ENCODE data around the gene PRKX.
"Not testable (repeated sequence)": the region's sequence is repeated elsewhere in the genome, so short reads cannot be mapped to it uniquely, and the experiment has no call there.

DNA sequence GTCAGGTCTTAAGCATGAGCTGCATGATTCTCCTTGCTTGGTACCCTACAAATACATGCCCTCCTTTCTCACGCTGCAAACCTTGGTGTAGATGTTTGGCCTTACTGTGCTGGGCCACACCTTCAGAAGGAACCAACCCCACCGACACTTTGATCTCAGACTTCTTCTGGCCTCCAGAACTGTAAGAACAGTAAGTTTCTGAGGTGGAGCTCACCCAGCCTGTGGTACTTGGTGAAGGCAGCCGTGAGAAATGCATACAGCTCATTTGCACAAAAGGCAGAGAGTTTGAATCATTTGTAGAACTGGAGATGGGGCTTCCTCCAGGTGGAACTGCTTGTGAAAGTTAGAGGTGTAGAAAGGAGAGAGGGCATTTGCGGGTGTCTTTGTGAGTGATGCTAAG, 21.0 kb upstream of the PRKX start:
- TF ChIP-seq, protein P1, sequence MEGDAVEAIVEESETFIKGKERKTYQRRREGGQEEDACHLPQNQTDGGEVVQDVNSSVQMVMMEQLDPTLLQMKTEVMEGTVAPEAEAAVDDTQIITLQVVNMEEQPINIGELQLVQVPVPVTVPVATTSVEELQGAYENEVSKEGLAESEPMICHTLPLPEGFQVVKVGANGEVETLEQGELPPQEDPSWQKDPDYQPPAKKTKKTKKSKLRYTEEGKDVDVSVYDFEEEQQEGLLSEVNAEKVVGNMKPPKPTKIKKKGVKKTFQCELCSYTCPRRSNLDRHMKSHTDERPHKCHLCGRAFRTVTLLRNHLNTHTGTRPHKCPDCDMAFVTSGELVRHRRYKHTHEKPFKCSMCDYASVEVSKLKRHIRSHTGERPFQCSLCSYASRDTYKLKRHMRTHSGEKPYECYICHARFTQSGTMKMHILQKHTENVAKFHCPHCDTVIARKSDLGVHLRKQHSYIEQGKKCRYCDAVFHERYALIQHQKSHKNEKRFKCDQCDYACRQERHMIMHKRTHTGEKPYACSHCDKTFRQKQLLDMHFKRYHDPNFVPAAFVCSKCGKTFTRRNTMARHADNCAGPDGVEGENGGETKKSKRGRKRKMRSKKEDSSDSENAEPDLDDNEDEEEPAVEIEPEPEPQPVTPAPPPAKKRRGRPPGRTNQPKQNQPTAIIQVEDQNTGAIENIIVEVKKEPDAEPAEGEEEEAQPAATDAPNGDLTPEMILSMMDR (IDR thresholded peaks at IDR 0.05; ENCODE audit: borderline replicate concordance, extremely low read depth, low read length, poor library complexity, severe bottlenecking), result not testable (repeated sequence)
- not testable (repeated sequence) for TF ChIP-seq EZH2 (IDR thresholded peaks at IDR 0.05; ENCODE audit: borderline replicate concordance, low read depth, low read length, severe bottlenecking)
